ENCODE measurements around the gene ZMAT5.

GRCh38 chr22:29689880-29690213 is 77.0 kb downstream of the ZMAT5 start:
- no peak for TF ChIP-seq CREB1 (IDR thresholded peaks at IDR 0.05; ENCODE audit: low read depth)
- no peak for TF ChIP-seq SUZ12 (IDR thresholded peaks at IDR 0.05; ENCODE audit: unreplicated experiment)
- TF ChIP-seq ZBTB33 (IDR thresholded peaks at IDR 0.05) = no peak
- TF ChIP-seq RCOR1 (conservative IDR thresholded peaks at IDR 0.05; ENCODE audit: low read depth, low read length) = no peak
- peak; percentile 61 to 69 (median 67); a peak in 5 of 6 replicates for TF ChIP-seq CTCF (IDR thresholded peaks at IDR 0.05 in 2 of 3, conservative IDR thresholded peaks at IDR 0.05 in 1 of 3; ENCODE audit: control insufficient read depth in 2 of 3, extremely low read depth in 1 of 3, insufficient read depth in 1 of 3, low read depth in 3 of 3, low read length in 3 of 3)
- TF ChIP-seq POLR2A (IDR thresholded peaks at IDR 0.05; ENCODE audit: low read depth, low read length) = no peak
- TF ChIP-seq IRF3 (IDR thresholded peaks at IDR 0.05) = no peak
- no peak for TF ChIP-seq ELK1 (IDR thresholded peaks at IDR 0.05; ENCODE audit: low read depth, low read length)

Data from GM12878 (cell line).